HG03354 (cell line): ENCODE measurements around the gene SYPL2.
"Not testable (repeated sequence)": the region's sequence is repeated elsewhere in the genome, so short reads cannot be mapped to it uniquely, and the experiment has no call there.

Experiments
- ATAC-seq: cut with Tn5 transposase; IDR thresholded peaks from one replicate; pipeline ENCODE4 v1.9.1; 2021; ENCODE audit warnings: mild to moderate bottlenecking; ENCODE audit not compliant: unreplicated experiment, poor library complexity, severe bottlenecking

SYPL2 gene

GRCh38 chr1:109466452-109467300 is at the start of gene SYPL2:
Gene SYPL2 (plus strand): TSS chr1:109466546. CDS start chr1:109466844, 298 bp downstream.
- no peak for ATAC-seq

- no peak for ATAC-seq
These were observed 42.8 kb upstream of the SYPL2 start for GRCh38 chr1:109423498-109423897.

GRCh38 chr1:109425391-109426280 is 40.7 kb upstream of the SYPL2 start:
- peak; percentile 35 for ATAC-seq

- ATAC-seq: peak; percentile 97
These were observed 39.8 kb upstream of the SYPL2 start, which contains the start of gene PSMA5 for GRCh38 chr1:109426281-109427170. Gene PSMA5 (minus strand): TSS chr1:109426448. CDS start chr1:109426330, 118 bp downstream.

GRCh38 chr1:109427171-109427467 is 39.2 kb upstream of the SYPL2 start:
- no peak for ATAC-seq

GRCh38 chr1:109432336-109432735 is 34.0 kb upstream of the SYPL2 start:
- no peak for ATAC-seq

- no peak for ATAC-seq
These were observed 33.0 kb upstream of the SYPL2 start for GRCh38 chr1:109433322-109433721.

- ATAC-seq: no peak
These were observed 31.9 kb upstream of the SYPL2 start for GRCh38 chr1:109434484-109434883.

- ATAC-seq: no peak
These were observed 27.5 kb upstream of the SYPL2 start for GRCh38 chr1:109438798-109439297.

GRCh38 chr1:109441069-109441468 is 25.3 kb upstream of the SYPL2 start:
- ATAC-seq: no peak

GRCh38 chr1:109443476-109443875 is 22.9 kb upstream of the SYPL2 start:
- ATAC-seq: no peak

- ATAC-seq: no peak
These were observed 22.0 kb upstream of the SYPL2 start for GRCh38 chr1:109444346-109444745.

- ATAC-seq: not testable (repeated sequence)
These were observed 20.2 kb upstream of the SYPL2 start for GRCh38 chr1:109445949-109446695.

GRCh38 chr1:109447524-109447923 is 18.8 kb upstream of the SYPL2 start:
- ATAC-seq: no peak

- ATAC-seq: no peak
These were observed 11.7 kb upstream of the SYPL2 start for GRCh38 chr1:109454497-109455133.

- ATAC-seq: no peak
These were observed 8.5 kb upstream of the SYPL2 start for GRCh38 chr1:109457819-109458218.

GRCh38 chr1:109466125-109466451 is 258 bp upstream of the SYPL2 start:
- no peak for ATAC-seq

- no peak for ATAC-seq
These were observed 993 bp downstream of the SYPL2 start for GRCh38 chr1:109467301-109467777.
